Stimulated activated memory B cell treated with anti-CD40 and anti-IgM and Interleukin-4, amounts not matched to agents 10 μg/mL and 1 μg/mL and 100 μg/mL, for 72 hours (primary cell): ENCODE measurements around the gene ARTN.

Experiments used
- ATAC-seq: fragments of 150-1000 bp; cut with Tn5 transposase; 2 replicates; pipeline ENCODE4 v1.10.0; 2021
- H3K27ac Mint-ChIP-seq: one replicate; pipeline ENCODE4 v1.8.0; 2022; ENCODE audit warnings: mild to moderate bottlenecking, mixed read lengths
- H3K27me3 Mint-ChIP-seq: one replicate; pipeline ENCODE4 v1.8.0; 2022; ENCODE audit warnings: mixed read lengths
- H3K36me3 Mint-ChIP-seq: one replicate; pipeline ENCODE4 v1.8.0; 2022; ENCODE audit warnings: mixed read lengths
- H3K4me1 Mint-ChIP-seq: one replicate; pipeline ENCODE4 v1.8.0; 2022; ENCODE audit warnings: mixed read lengths
- H3K4me3 Mint-ChIP-seq: one replicate; pipeline ENCODE4 v1.8.0; 2022; ENCODE audit warnings: mild to moderate bottlenecking, moderate library complexity, mixed read lengths
- H3K9me3 Mint-ChIP-seq: one replicate; pipeline ENCODE4 v1.8.0; 2022; ENCODE audit warnings: mixed read lengths

Gene ARTN

GRCh38 chr1:43979528-43980254, 46.1 kb downstream of the ARTN start:
- Mint-ChIP-seq H3K27ac (peak overlapping the region; percentile 10), H3K36me3 (peaks cover 42% of the 10 kb centered on the region), H3K4me1 (peaks cover 47% of the 10 kb centered on the region), H3K4me3 (peak overlapping the region; percentile 82), H3K27me3 (no peaks in the 10 kb centered on the region), H3K9me3 (no peaks in the 10 kb centered on the region)
- peak; percentile 26 for ATAC-seq

DNA sequence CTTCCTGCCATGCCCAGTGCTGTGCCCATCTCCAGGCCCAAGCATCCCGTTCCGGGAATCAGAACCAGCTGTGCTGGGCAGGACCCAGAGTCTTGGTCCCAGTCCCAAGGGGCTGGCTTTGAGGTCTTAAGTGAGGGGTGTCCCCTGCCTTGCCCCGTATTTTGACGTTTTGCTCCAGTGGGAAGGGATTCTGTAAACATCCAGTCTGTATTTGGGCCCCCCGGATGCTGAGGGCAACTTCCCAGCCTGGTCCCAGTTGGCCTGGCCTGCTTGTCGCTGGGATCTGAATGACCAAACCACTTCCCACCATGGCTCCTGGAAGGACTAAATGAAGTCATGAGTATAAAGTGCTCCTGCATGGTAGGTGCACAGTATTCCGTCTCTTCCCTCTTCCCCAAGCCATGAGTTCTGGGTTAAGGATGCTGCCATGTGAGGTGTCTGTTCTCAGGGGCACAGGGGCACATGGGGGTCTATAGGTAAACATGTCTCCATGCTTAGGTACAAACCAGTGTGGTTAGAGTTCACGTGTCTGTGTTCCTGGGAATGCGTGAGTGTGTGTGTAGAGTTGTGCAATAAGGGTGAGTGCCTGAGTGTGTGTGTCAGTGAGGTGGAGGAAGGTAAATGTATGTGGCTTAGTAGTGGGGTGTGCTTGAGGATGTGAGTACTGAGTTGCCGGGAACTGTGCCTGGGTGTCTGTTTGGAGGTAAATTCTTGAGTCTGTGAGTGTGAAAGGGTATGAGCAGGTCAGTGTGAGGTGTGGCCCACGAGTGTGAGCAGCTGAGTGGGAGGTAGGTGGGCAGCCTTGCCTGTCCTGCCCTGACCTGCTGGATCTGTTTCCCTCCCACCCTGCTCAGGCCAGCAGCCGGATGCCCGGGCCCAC, 46.9 kb downstream of the ARTN start:
- Mint-ChIP-seq H3K27me3 (no peaks in the 10 kb centered on the region), H3K36me3 (peaks cover 44% of the 10 kb centered on the region), H3K9me3 (no peaks in the 10 kb centered on the region), H3K4me3 (peak overlapping the region; percentile 82), H3K4me1 (peaks cover 46% of the 10 kb centered on the region), H3K27ac (peak overlapping the region; percentile 10)
- no peak for ATAC-seq

DNA sequence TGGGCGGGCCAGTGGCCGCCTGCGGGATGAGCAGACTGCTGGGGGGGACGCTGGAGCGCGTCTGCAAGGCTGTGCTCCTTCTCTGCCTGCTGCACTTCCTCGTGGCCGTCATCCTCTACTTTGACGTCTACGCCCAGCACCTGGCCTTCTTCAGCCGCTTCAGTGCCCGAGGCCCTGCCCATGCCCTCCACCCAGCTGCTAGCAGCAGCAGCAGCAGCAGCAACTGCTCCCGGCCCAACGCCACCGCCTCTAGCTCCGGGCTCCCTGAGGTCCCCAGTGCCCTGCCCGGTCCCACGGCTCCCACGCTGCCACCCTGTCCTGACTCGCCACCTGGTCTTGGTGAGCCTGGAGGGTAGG, 47.5 kb downstream of the ARTN start:
- Mint-ChIP-seq H3K4me3 (no peak overlapping the region), H3K4me1 (peaks cover 40% of the 10 kb centered on the region), H3K27me3 (no peaks in the 10 kb centered on the region), H3K27ac (no peak overlapping the region), H3K36me3 (peaks cover 47% of the 10 kb centered on the region), H3K9me3 (no peaks in the 10 kb centered on the region)
- no peak for ATAC-seq

DNA sequence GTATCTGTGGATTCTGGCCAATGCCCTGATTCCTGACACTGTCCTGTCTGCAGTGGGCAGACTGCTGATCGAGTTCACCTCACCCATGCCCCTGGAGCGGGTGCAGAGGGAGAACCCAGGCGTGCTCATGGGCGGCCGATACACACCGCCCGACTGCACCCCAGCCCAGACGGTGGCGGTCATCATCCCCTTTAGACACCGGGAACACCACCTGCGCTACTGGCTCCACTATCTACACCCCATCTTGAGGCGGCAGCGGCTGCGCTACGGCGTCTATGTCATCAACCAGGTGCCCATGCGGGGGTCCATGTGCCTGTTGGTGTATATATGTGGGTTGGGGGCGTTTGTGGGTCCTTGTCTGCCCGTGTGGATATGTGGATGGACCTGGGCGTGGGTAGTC, 48.0 kb downstream of the ARTN start:
- no peaks in the 10 kb centered on the region for H3K27me3 Mint-ChIP-seq

DNA sequence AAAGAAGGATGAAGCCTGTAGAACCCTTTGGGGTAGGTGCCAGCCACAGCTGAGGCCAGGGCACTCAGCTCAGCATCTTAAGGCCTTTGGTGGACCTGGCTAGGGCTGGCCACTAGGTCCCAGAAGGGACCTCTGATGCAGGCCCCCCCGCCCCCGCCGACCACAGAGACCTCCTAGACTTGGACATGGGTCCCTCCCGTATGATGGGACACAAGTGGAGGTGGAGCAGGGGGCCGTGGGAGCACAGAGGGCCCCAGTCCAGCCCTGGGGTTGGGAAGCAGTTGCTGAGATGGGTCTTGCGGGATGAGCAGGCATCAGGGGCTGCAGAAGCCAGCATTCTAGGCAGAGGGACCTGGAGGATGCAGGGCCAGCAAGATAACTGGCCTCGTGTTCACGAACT, 48.6 kb downstream of the ARTN start:
- Mint-ChIP-seq H3K4me3 (no peak overlapping the region), H3K9me3 (no peaks in the 10 kb centered on the region), H3K4me1 (peaks cover 29% of the 10 kb centered on the region), H3K27ac (no peak overlapping the region), H3K36me3 (peaks cover 36% of the 10 kb centered on the region), H3K27me3 (no peaks in the 10 kb centered on the region)
- no peak for ATAC-seq

More for the DNA sequence above, 48.0 kb downstream of the ARTN start:
- H3K4me1 Mint-ChIP-seq: peaks cover 35% of the 10 kb centered on the region
- no peak for ATAC-seq
- no peak overlapping the region for H3K27ac Mint-ChIP-seq
- H3K4me3 Mint-ChIP-seq: no peak overlapping the region
- H3K36me3 Mint-ChIP-seq: peaks cover 42% of the 10 kb centered on the region
- H3K9me3 Mint-ChIP-seq: no peaks in the 10 kb centered on the region

- no peak for ATAC-seq
- H3K9me3 Mint-ChIP-seq: no peaks in the 10 kb centered on the region
- no peak overlapping the region for H3K27ac Mint-ChIP-seq
- H3K4me3 Mint-ChIP-seq: no peak overlapping the region
- H3K4me1 Mint-ChIP-seq: peaks cover 23% of the 10 kb centered on the region
- H3K36me3 Mint-ChIP-seq: peaks cover 30% of the 10 kb centered on the region
- H3K27me3 Mint-ChIP-seq: no peaks in the 10 kb centered on the region
Observed at GRCh38 chr1:43982808-43983207, 49.2 kb downstream of the ARTN start.

- Mint-ChIP-seq H3K4me1 (peaks cover 17% of the 10 kb centered on the region), H3K27ac (no peak overlapping the region), H3K9me3 (no peaks in the 10 kb centered on the region), H3K36me3 (peaks cover 26% of the 10 kb centered on the region), H3K27me3 (no peaks in the 10 kb centered on the region), H3K4me3 (no peak overlapping the region)
- ATAC-seq: no peak
Observed at GRCh38 chr1:43983253-43983899, 49.8 kb downstream of the ARTN start.

DNA sequence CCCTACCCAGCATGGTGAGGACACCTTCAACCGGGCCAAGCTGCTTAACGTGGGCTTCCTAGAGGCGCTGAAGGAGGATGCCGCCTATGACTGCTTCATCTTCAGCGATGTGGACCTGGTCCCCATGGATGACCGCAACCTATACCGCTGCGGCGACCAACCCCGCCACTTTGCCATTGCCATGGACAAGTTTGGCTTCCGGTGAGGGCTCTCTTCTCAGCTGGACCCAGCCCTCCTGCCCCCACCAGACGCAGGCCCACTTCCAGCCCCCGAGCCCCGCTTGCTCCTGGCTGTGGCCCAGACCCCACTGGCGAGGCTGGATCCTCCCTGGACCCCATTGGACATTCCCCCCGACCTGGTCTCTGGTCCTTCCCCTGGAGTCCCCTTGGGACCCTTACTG, 51.3 kb downstream of the ARTN start:
- no peak overlapping the region for H3K27ac Mint-ChIP-seq

GRCh38 chr1:43985984-43986595, 52.5 kb downstream of the ARTN start:
- ATAC-seq: no peak
- Mint-ChIP-seq H3K4me3 (no peak overlapping the region), H3K27me3 (no peaks in the 10 kb centered on the region)

More for the DNA sequence above, 51.3 kb downstream of the ARTN start:
- no peak overlapping the region for H3K4me3 Mint-ChIP-seq
- H3K36me3 Mint-ChIP-seq: peaks cover 26% of the 10 kb centered on the region
- no peaks in the 10 kb centered on the region for H3K27me3 Mint-ChIP-seq
- no peaks in the 10 kb centered on the region for H3K9me3 Mint-ChIP-seq
- ATAC-seq: no peak
- H3K4me1 Mint-ChIP-seq: peaks cover 10% of the 10 kb centered on the region

DNA sequence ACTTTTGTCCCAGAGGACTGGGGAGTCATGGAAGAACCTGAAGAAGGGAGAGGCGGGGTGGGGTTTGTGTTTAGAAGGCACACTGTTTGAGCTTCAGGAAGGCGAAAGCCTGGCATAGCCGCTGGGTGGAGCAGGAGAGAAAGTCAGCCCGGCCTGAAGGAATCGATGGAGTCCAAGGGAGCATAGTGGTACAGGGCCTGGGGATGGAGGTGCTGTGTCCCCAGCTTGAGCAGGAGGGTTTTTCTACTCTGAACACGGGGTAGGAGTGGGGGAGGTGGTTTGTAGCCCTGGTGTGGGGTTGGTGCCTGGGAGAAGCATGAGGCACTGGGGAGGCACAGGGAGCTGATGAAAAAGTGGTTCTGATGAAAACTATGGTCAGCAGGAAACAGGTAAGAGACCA, 53.1 kb downstream of the ARTN start:
- Mint-ChIP-seq H3K9me3 (no peaks in the 10 kb centered on the region), H3K27ac (no peak overlapping the region), H3K36me3 (peaks cover 26% of the 10 kb centered on the region), H3K4me3 (no peak overlapping the region), H3K4me1 (peaks cover 10% of the 10 kb centered on the region), H3K27me3 (no peaks in the 10 kb centered on the region)
- ATAC-seq: no peak

More at GRCh38 chr1:43985984-43986595, 52.5 kb downstream of the ARTN start:
- Mint-ChIP-seq H3K36me3 (peaks cover 26% of the 10 kb centered on the region), H3K9me3 (no peaks in the 10 kb centered on the region), H3K4me1 (peaks cover 3% of the 10 kb centered on the region), H3K27ac (no peak overlapping the region)
